GM12878 (cell line): ENCODE measurements around the gene LSP1. TPM values are rescaled to one million over a fixed set of nuclear protein-coding genes. Genes with fewer than 3 reads are reported as not detected.
"Not testable (repeated sequence)": the region's sequence is repeated elsewhere in the genome, so short reads cannot be mapped to it uniquely, and the experiment has no call there.

Experiments used
- ATAC-seq: fragments of 200-7000 bp; cut with Tn5 transposase; 3 replicates; pipeline ENCODE4 v1.9.1; 2020; ENCODE audit warnings: mild to moderate bottlenecking, moderate library complexity
- BruUV-seq: library from RNA; stranded (reverse); fragments of 400-500 nt; replicated peaks from 2 replicates; lab custom pipeline; 2021; lab: Mats Ljungman, UMichigan
- CTCF ChIA-PET: fragments of 300-600 bp; sonication (Branson Sonifier 250); formaldehyde crosslinking; extraction: SDS; loops from one replicate; lab custom pipeline; 2021; ENCODE audit warnings: inconsistent platforms; lab: Yijun Ruan, JAX
- POLR2A ChIA-PET: fragments of 350-600 bp; formaldehyde crosslinking; extraction: SDS; loops from one replicate; lab custom pipeline; 2021; ENCODE audit warnings: inconsistent platforms; lab: Charles Lee
- RAD21 ChIA-PET: fragments of 300-600 bp; sonication (Branson Sonifier 250); formaldehyde crosslinking; loops from one replicate; lab custom pipeline; 2023; ENCODE audit warnings: antibody characterized with exemption; ENCODE audit not compliant: unreplicated experiment; lab: Charles Lee
- SMC1A ChIA-PET: fragments of 300-600 bp; sonication (Branson Sonifier 250); formaldehyde crosslinking; loops from one replicate; lab custom pipeline; 2023; ENCODE audit not compliant: unreplicated experiment, uncharacterized antibody; lab: Charles Lee
- DNase-seq: peaks from one replicate; pipeline ENCODE4 v3.0.0-alpha.2; 2011; ENCODE audit warnings: low read depth, low spot score
- FAIRE-seq: peaks from 3 replicates; lab custom pipeline; 2011; peaks lifted over from hg19 to GRCh38; lab: Jason Lieb, UNC
- H2AFZ ChIP-seq: 2 replicates; pipeline ENCODE4 v1.6.0; 2011; ENCODE audit warnings: low read depth, low read length, control low read depth; ENCODE audit not compliant: control insufficient read depth
- H3K27ac ChIP-seq: 2 replicates; pipeline ENCODE4 v1.5.1; 2011; ENCODE audit warnings: control low read depth; ENCODE audit not compliant: control insufficient read depth, insufficient read depth
- H3K27me3 ChIP-seq, 2 experiments: replicated peaks in 1 of 2; 2 replicates each; pipeline versions ENCODE4 v1.6.0 to v1.6.1; 2011; ENCODE audit warnings: low read length in 1 of 2; ENCODE audit not compliant: control insufficient read depth in 2 of 2, insufficient read depth in 2 of 2
- H3K36me3 ChIP-seq, 2 experiments: 2 replicates each; pipeline ENCODE4 v1.5.1; 2011; ENCODE audit warnings: low read length in 1 of 2; ENCODE audit not compliant: control insufficient read depth in 2 of 2, insufficient read depth in 2 of 2
- H3K4me1 ChIP-seq: 2 replicates; pipeline ENCODE4 v1.6.1; 2011; ENCODE audit warnings: mild to moderate bottlenecking, low read length, moderate library complexity, mixed read lengths; ENCODE audit not compliant: control insufficient read depth, insufficient read depth
- H3K4me2 ChIP-seq: 2 replicates; pipeline ENCODE4 v1.6.0; 2011; ENCODE audit warnings: control low read depth; ENCODE audit not compliant: control insufficient read depth, insufficient read depth
- H3K4me3 ChIP-seq: fragments of 200-600 bp; sonication (generic); 2 replicates; pipeline ENCODE4 v1.5.1; 2016
- H3K79me2 ChIP-seq: 2 replicates; pipeline ENCODE4 v1.6.0; 2011; ENCODE audit warnings: low read length; ENCODE audit not compliant: control insufficient read depth, insufficient read depth
- H3K9ac ChIP-seq: 2 replicates; pipeline ENCODE4 v1.8.0; 2011; ENCODE audit warnings: low read length, control low read depth, mixed read lengths; ENCODE audit not compliant: control insufficient read depth, insufficient read depth
- H3K9me3 ChIP-seq: replicated peaks from 3 replicates; pipeline ENCODE4 v1.5.1; 2011; ENCODE audit warnings: mild to moderate bottlenecking, low read length; ENCODE audit not compliant: control insufficient read depth, insufficient read depth
- H4K20me1 ChIP-seq: 2 replicates; pipeline ENCODE4 v1.6.0; 2011; ENCODE audit not compliant: control insufficient read depth, insufficient read depth
- CEBPZ ChIP-seq: fragments of 150-350 bp; IDR thresholded peaks from 2 replicates; pipeline ENCODE4 v1.6.1; 2016; ENCODE audit warnings: low read depth, low read length
- HDAC2 ChIP-seq: fragments of 200-600 bp; sonication (generic); IDR thresholded peaks from 2 replicates; pipeline ENCODE4 v1.6.1; 2017
- MEF2A ChIP-seq: IDR thresholded peaks from 2 replicates; pipeline ENCODE4 v1.6.1; 2011; ENCODE audit warnings: low read depth, mild to moderate bottlenecking, low read length, moderate library complexity; ENCODE audit not compliant: insufficient read depth
- PAX5 ChIP-seq: IDR thresholded peaks from 2 replicates; pipeline ENCODE4 v1.6.1; 2011; ENCODE audit warnings: low read depth, low read length, borderline replicate concordance
- PAX8 ChIP-seq: fragments of 450-650 bp; IDR thresholded peaks from 2 replicates; pipeline ENCODE4 v1.6.1; 2017; ENCODE audit warnings: mild to moderate bottlenecking, moderate library complexity
- POLR2A ChIP-seq: IDR thresholded peaks from 2 replicates; pipeline ENCODE4 v1.6.1; 2011; ENCODE audit warnings: low read depth, mild to moderate bottlenecking, low read length
- POLR2AphosphoS5 ChIP-seq: IDR thresholded peaks from 2 replicates; pipeline ENCODE4 v1.6.1; 2011; ENCODE audit warnings: mild to moderate bottlenecking, low read length, inconsistent platforms
- SMC3 ChIP-seq: IDR thresholded peaks from 2 replicates; pipeline ENCODE4 v1.6.1; 2011; ENCODE audit warnings: low read length, improper control_type of control experiment, borderline replicate concordance
- TCF12 ChIP-seq: IDR thresholded peaks from 2 replicates; pipeline ENCODE4 v1.6.1; 2011; ENCODE audit warnings: low read depth, mild to moderate bottlenecking, low read length
- WGBS: methylation state at CpG from one replicate; pipeline ENCODE4 v1.1.6; 2016; ENCODE audit warnings: low lambda C conversion rate; ENCODE audit not compliant: insufficient replicate concordance, insufficient coverage; ENCODE audit errors: missing lambda C conversion rate; 5-methylcytosine and 5-hydroxymethylcytosine counted together
- in situ Hi-C: fragments of 300-500 bp; cut with MboI; formaldehyde crosslinking; loops from 9 replicates; pipeline ENCODE4 v1.14.3; 2018; ENCODE audit warnings: mixed read lengths
- intact Hi-C: fragments of 100-400 bp; cut with micrococcal nuclease; formaldehyde crosslinking; loops from one replicate; pipeline ENCODE4 v1.14.2; 2022; ENCODE audit not compliant: unreplicated experiment
- polyA plus RNA-seq, 11 experiments: library from polyadenylated mRNA; depleted of rRNA in 4 of 11; unstranded in 6 of 11; stranded (reverse) in 5 of 11; fragments of >200 nt; fragmentation: Nextera tagmentation in 4 of 11; fragmentation: Illumina TruSeq in 1 of 11; extraction: Ambion mirVana in 4 of 11; extraction: Trizol in 1 of 11; gene quantifications; 1 replicate in 1 of 11; 2 replicates in 10 of 11; pipeline versions ENCODE4 v1.2.1 to v1.2.3, GENCODE V29; 2011 to 2016; ENCODE audit warnings: inconsistent platforms in 2 of 11, missing spikeins in 2 of 11, low read depth in 1 of 11
- total RNA-seq, 4 experiments: library from RNA; depleted of rRNA in 3 of 4; stranded (reverse); fragments of >200 nt in 3 of 4; fragmentation: Illumina TruSeq in 1 of 4; extraction: Trizol in 1 of 4; gene quantifications; 2 replicates each; pipeline versions ENCODE4 v1.2.1 to v1.2.3, GENCODE V29; 2013 to 2021

The LSP1 gene
- total and polyA plus RNA-seq, 10 of the 15 experiments (the other 5 are each of a cell fraction or from before 2014, with no cell fraction given), result 19.2 to 488 (median 369) TPM

GRCh38 chr11:1875093-1875850, 22.4 kb downstream of the LSP1 start (continued):
- TF ChIP-seq CEBPZ (no peak), SMC3 (no peak), POLR2AphosphoS5 (no peak), PAX5 (no peak), MEF2A (no peak), HDAC2 (no peak), TCF12 (no peak), PAX8 (no peak)

GRCh38 chr11:1875851-1876301, 23.0 kb downstream of the LSP1 start:
- H3K9me3 ChIP-seq, DNase-seq, BruUV-seq, H3K27ac ChIP-seq, H3K4me3 ChIP-seq, ATAC-seq, H3K9ac ChIP-seq, H3K27me3 ChIP-seq, H2AFZ ChIP-seq, SMC1A ChIA-PET, H3K4me1 ChIP-seq, H3K36me3 ChIP-seq, H4K20me1 ChIP-seq, POLR2A ChIA-PET, FAIRE-seq, H3K4me2 ChIP-seq, H3K79me2 ChIP-seq, intact Hi-C loops, in situ Hi-C loops: not testable (repeated sequence)
- RAD21 ChIA-PET, result interaction anchor here (1.4 kb wide), 1 partner anchor 39 kb away, joined by 3 read pairs; no protein-coding TSS in a partner anchor
- WGBS, result 94% methylated on average over 11 of the region's 13 CpGs
- CTCF ChIA-PET, result interaction anchor here (1.0 to 1.6 kb wide), 2 partner anchors 22 kb away, joined by 3 to 4 read pairs; no protein-coding TSS in a partner anchor
- 0 out of 2 replicates have a peak, but pooled peaks have one; percentile 1 for TF ChIP-seq POLR2A
